ENCODE results near the gene CYB5B. TPM values are rescaled to one million over a fixed set of nuclear protein-coding genes. Genes with fewer than 3 reads are reported as not detected.

The CYB5B gene
- total and polyA plus RNA-seq, 9 donors = 55.5 to 74.5 (median 66.7) TPM

DNA sequence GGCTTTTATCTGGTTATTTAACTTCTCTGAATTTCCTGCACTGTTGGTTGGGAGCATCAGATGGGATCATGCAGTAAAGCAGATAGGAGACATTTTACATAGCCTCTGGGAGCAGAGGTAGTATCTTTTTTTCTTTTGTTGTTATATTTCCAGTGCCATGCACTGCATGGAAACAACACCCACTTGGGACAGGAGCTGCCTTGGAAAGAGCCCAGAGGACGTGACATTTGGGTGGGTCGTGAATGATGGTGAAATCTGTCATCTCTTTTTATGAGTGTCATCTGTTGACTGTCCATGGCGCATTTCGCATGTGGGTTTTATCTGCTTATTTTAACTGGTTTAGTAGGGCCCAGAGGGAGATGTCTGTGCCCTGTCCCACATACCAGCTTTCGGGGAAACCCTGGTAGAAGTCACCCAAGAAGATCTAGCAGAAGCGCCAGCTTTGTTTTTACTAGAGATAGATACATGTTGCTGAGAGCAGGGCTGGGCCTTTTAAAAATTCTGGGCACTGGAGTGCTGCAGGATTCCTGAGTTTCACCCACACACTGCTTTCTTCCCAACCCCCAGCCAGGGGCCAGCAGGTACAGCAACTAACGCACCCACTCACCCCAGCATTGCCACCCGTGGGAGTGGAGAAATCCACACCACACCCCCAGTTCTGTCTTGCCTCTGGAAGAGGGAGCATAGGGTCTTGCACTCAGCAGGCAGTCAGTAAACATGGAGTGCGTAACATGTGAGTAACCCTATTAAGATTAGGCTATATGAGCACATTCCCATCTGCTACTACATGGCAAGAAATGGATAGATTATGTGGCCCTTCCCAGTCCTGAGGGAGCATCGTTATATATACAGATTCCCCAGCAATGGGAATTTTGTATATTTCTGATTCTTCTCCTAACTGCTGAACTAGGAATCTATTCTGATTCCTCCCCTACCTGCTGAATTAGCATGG, 30.2 kb upstream of the CYB5B start:
- H3K4me1 ChIP-seq (ENCODE audit: control insufficient read depth, insufficient read depth, low read length) = peaks cover 11% of the 10 kb centered on the region
- no peaks in the 10 kb centered on the region for H3K36me3 ChIP-seq (ENCODE audit: control insufficient read depth, insufficient read depth, low read length)
- WGBS (ENCODE audit: insufficient coverage) = 60% methylated on average over 3 of the region's 10 CpGs
- no peaks in the 10 kb centered on the region for H3K9me3 ChIP-seq (replicated peaks; ENCODE audit: control insufficient read depth, low read depth, low read length)
- no peaks in the 10 kb centered on the region for H3K27me3 ChIP-seq (ENCODE audit: control insufficient read depth, insufficient read depth, low read length)
- DNase-seq = no peak
- H3K4me3 ChIP-seq (ENCODE audit: low read length) = no peak overlapping the region
- H3K27ac ChIP-seq (ENCODE audit: low read length) = no peak overlapping the region

DNA sequence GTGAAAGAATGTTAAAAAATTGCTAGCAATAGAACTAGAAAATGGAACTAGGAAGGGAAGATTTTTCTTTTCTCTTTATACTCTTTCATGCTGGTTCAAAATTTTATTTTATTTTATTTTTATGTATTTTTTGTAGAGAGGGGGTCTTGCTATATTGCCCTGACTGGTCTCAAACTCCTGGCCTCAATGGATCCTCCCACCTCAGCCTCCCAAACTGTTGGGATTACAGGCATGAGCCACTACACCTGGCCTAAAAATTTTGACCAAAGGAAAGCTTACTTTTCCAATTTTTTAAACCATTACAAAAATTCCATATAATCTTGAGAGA, 28.6 kb upstream of the CYB5B start:
- Histone ChIP-seq H3K9me3 (replicated peaks; ENCODE audit: control insufficient read depth, low read depth, low read length) (no peaks in the 10 kb centered on the region), H3K27ac (ENCODE audit: low read length) (no peak overlapping the region), H3K27me3 (ENCODE audit: control insufficient read depth, insufficient read depth, low read length) (no peaks in the 10 kb centered on the region), H3K4me3 (ENCODE audit: low read length) (no peak overlapping the region), H3K4me1 (ENCODE audit: control insufficient read depth, insufficient read depth, low read length) (peaks cover 13% of the 10 kb centered on the region), H3K36me3 (ENCODE audit: control insufficient read depth, insufficient read depth, low read length) (no peaks in the 10 kb centered on the region)
- no peak for DNase-seq

- H3K27me3 ChIP-seq (ENCODE audit: control insufficient read depth, insufficient read depth, low read length) = no peaks in the 10 kb centered on the region
- peak overlapping the region; percentile 79 for H3K27ac ChIP-seq (ENCODE audit: low read length)
- no peak overlapping the region for H3K4me3 ChIP-seq (ENCODE audit: low read length)
- H3K36me3 ChIP-seq (ENCODE audit: control insufficient read depth, insufficient read depth, low read length) = no peaks in the 10 kb centered on the region
- peaks cover 13% of the 10 kb centered on the region for H3K4me1 ChIP-seq (ENCODE audit: control insufficient read depth, insufficient read depth, low read length)
- no peaks in the 10 kb centered on the region for H3K9me3 ChIP-seq (replicated peaks; ENCODE audit: control insufficient read depth, low read depth, low read length)
- DNase-seq = peak; percentile 95
- WGBS (ENCODE audit: insufficient coverage) = 0% methylated on average over 1 of the region's 13 CpGs
Measured at GRCh38 chr16:69396187-69397061, 28.0 kb upstream of the CYB5B start.

- peak; percentile 69 for DNase-seq
- H3K4me1 ChIP-seq (ENCODE audit: control insufficient read depth, insufficient read depth, low read length) = peaks cover 13% of the 10 kb centered on the region
- no peaks in the 10 kb centered on the region for H3K27me3 ChIP-seq (ENCODE audit: control insufficient read depth, insufficient read depth, low read length)
- no peaks in the 10 kb centered on the region for H3K9me3 ChIP-seq (replicated peaks; ENCODE audit: control insufficient read depth, low read depth, low read length)
- peak overlapping the region; percentile 35 for H3K27ac ChIP-seq (ENCODE audit: low read length)
- 63% methylated on average over 6 of the region's 6 CpGs for WGBS (ENCODE audit: insufficient coverage)
- H3K36me3 ChIP-seq (ENCODE audit: control insufficient read depth, insufficient read depth, low read length) = no peaks in the 10 kb centered on the region
- H3K4me3 ChIP-seq (ENCODE audit: low read length) = no peak overlapping the region
Measured at GRCh38 chr16:69397821-69398521, 26.4 kb upstream of the CYB5B start.

- Histone ChIP-seq H3K27me3 (ENCODE audit: control insufficient read depth, insufficient read depth, low read length) (no peaks in the 10 kb centered on the region), H3K4me3 (ENCODE audit: low read length) (no peak overlapping the region), H3K4me1 (ENCODE audit: control insufficient read depth, insufficient read depth, low read length) (peaks cover 18% of the 10 kb centered on the region), H3K9me3 (replicated peaks; ENCODE audit: control insufficient read depth, low read depth, low read length) (no peaks in the 10 kb centered on the region), H3K27ac (ENCODE audit: low read length) (no peak overlapping the region), H3K36me3 (ENCODE audit: control insufficient read depth, insufficient read depth, low read length) (no peaks in the 10 kb centered on the region)
- no peak for DNase-seq
- 44% methylated on average over 2 of the region's 3 CpGs for WGBS (ENCODE audit: insufficient coverage)
Measured at GRCh38 chr16:69399361-69399760, 25.1 kb upstream of the CYB5B start.

DNA sequence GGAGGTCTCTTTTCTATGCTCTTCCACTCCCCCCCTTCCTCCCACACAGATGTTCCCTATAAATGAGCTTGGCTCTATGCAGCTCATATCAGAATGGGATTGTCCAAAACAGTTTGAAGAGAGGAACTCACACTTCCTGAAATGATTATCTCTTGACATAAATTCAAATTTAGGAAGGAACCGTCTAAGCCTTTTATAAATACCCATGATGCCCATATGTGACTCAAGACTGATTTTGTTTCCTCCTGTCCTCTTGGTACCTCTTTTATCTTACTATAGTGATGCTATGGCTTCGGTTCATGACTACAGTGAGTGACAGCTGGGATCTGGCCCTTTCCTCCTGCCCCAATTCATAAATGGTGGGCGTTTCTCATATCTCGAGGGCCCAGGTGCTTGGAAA, 22.0 kb upstream of the CYB5B start:
- peaks cover 19% of the 10 kb centered on the region for H3K4me1 ChIP-seq (ENCODE audit: control insufficient read depth, insufficient read depth, low read length)
- WGBS (ENCODE audit: insufficient coverage) = no CpG with 5 or more reads among the region's 4 CpGs
- H3K36me3 ChIP-seq (ENCODE audit: control insufficient read depth, insufficient read depth, low read length) = no peaks in the 10 kb centered on the region
- DNase-seq = no peak
- H3K4me3 ChIP-seq (ENCODE audit: low read length) = no peak overlapping the region
- H3K9me3 ChIP-seq (replicated peaks; ENCODE audit: control insufficient read depth, low read depth, low read length) = no peaks in the 10 kb centered on the region
- H3K27me3 ChIP-seq (ENCODE audit: control insufficient read depth, insufficient read depth, low read length) = no peaks in the 10 kb centered on the region
- H3K27ac ChIP-seq (ENCODE audit: low read length) = no peak overlapping the region

GRCh38 chr16:69404275-69404805, 20.1 kb upstream of the CYB5B start:
- Histone ChIP-seq H3K27me3 (ENCODE audit: control insufficient read depth, insufficient read depth, low read length) (no peaks in the 10 kb centered on the region), H3K4me1 (ENCODE audit: control insufficient read depth, insufficient read depth, low read length) (peaks cover 10% of the 10 kb centered on the region), H3K36me3 (ENCODE audit: control insufficient read depth, insufficient read depth, low read length) (no peaks in the 10 kb centered on the region), H3K27ac (ENCODE audit: low read length) (peak overlapping the region; percentile 62), H3K4me3 (ENCODE audit: low read length) (no peak overlapping the region), H3K9me3 (replicated peaks; ENCODE audit: control insufficient read depth, low read depth, low read length) (no peaks in the 10 kb centered on the region)
- 12% methylated on average over 4 of the region's 4 CpGs for WGBS (ENCODE audit: insufficient coverage)
- DNase-seq = peak; percentile 68

DNA sequence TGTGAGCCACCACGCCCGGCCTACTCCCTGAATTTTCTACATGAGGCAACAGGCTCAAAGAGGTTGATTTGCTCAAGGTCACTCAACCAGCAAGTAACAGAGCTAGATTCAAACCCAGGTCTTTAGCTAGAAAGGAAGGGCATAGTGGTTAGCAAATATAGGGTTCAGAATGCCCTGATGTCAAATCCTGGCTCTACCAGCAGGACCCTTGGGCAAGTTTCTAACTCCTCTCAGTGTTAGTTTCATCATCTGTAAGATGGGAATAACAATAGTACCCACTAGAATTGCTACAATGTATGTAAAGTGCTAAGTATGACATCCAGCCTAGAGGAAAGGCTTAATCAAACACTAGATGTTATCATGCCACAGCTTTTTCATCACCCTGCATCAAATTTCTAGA, 19.1 kb upstream of the CYB5B start:
- Histone ChIP-seq H3K36me3 (ENCODE audit: control insufficient read depth, insufficient read depth, low read length) (no peaks in the 10 kb centered on the region), H3K27ac (ENCODE audit: low read length) (no peak overlapping the region)

DNA sequence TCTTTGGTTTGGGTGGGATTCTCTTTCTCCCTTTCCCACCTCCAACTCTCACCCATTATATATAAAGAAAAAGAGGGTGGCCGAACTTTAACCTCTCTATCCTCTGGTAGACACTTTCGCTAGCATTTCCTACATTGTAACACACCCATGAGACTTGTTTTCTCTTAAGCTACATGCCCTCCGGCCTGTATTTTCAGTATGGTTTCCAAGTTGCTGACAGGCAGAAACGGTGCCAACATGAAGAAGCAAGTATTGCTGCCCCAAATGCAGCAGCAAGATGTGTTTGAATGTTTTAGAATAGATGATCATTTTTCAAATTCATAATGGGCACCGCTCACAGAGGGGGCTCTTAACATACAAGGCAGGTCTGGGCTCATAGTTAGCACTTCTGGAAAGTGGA, 18.7 kb upstream of the CYB5B start:
- Histone ChIP-seq H3K36me3 (ENCODE audit: control insufficient read depth, insufficient read depth, low read length) (no peaks in the 10 kb centered on the region), H3K27me3 (ENCODE audit: control insufficient read depth, insufficient read depth, low read length) (no peaks in the 10 kb centered on the region), H3K9me3 (replicated peaks; ENCODE audit: control insufficient read depth, low read depth, low read length) (no peaks in the 10 kb centered on the region), H3K4me3 (ENCODE audit: low read length) (no peak overlapping the region), H3K4me1 (ENCODE audit: control insufficient read depth, insufficient read depth, low read length) (peaks cover 10% of the 10 kb centered on the region), H3K27ac (ENCODE audit: low read length) (no peak overlapping the region)
- no peak for DNase-seq
- WGBS (ENCODE audit: insufficient coverage) = 83% methylated on average over 1 of the region's 5 CpGs

More for the DNA sequence above, 19.1 kb upstream of the CYB5B start:
- WGBS (ENCODE audit: insufficient coverage) = no CpG with 5 or more reads among the region's 2 CpGs
- H3K9me3 ChIP-seq (replicated peaks; ENCODE audit: control insufficient read depth, low read depth, low read length) = no peaks in the 10 kb centered on the region
- no peak for DNase-seq
- H3K27me3 ChIP-seq (ENCODE audit: control insufficient read depth, insufficient read depth, low read length) = no peaks in the 10 kb centered on the region
- no peak overlapping the region for H3K4me3 ChIP-seq (ENCODE audit: low read length)
- peaks cover 10% of the 10 kb centered on the region for H3K4me1 ChIP-seq (ENCODE audit: control insufficient read depth, insufficient read depth, low read length)
